Measurements from ENCODE around the gene PRC1.

The PRC1 gene

GRCh38 chr15:90932660-90932991, 61.7 kb downstream of the PRC1 start:
- Histone ChIP-seq H3K36me3 (ENCODE audit: low read length) (0 out of 2 replicates have a peak, but pooled peaks cover 2% of the 10 kb centered on the region), H3K27me3 (ENCODE audit: low read length) (no peaks in the 10 kb centered on the region), H3K9me3 (ENCODE audit: insufficient read depth, low read length) (no peaks in the 10 kb centered on the region), H3K4me3 (ENCODE audit: insufficient read depth, low read length, poor library complexity, severe bottlenecking) (peak overlapping the region; percentile 70), H3K27ac (ENCODE audit: low read depth, low read length) (no peak overlapping the region; the same call in 1 of the 2 replicates), H3K79me2 (ENCODE audit: insufficient read depth, low read length) (peaks cover 17% of the 10 kb centered on the region), H4K20me1 (ENCODE audit: low read depth, low read length) (no peaks in the 10 kb centered on the region), H3K9me2 (replicated peaks; ENCODE audit: insufficient read depth, low read length) (no peaks in the 10 kb centered on the region), H3K9ac (ENCODE audit: low read length) (peak overlapping the region; percentile 75), H3K4me2 (ENCODE audit: low read depth, low read length, poor library complexity, severe bottlenecking) (peak overlapping the region; percentile 28), H2AFZ (ENCODE audit: low read depth, low read length, severe bottlenecking) (peak overlapping the region; percentile 75), H3F3A (ENCODE audit: insufficient read depth) (peaks cover 20% of the 10 kb centered on the region)
- TF ChIP-seq CTCF (IDR thresholded peaks at IDR 0.05; ENCODE audit: insufficient read depth, low read length, poor library complexity, severe bottlenecking) (no peak), EZH2phosphoT487 (conservative IDR thresholded peaks at IDR 0.05; ENCODE audit: low read length) (no peak)

GRCh38 chr15:90931828-90932659, 62.3 kb downstream of the PRC1 start, which contains the start of gene HDDC3:
Gene HDDC3, minus strand, starts transcription at chr15:90932549. Its CDS starts 9 bp downstream, at chr15:90932540.
- no peaks in the 10 kb centered on the region for H3K9me2 ChIP-seq (replicated peaks; ENCODE audit: insufficient read depth, low read length)
- no peaks in the 10 kb centered on the region for H4K20me1 ChIP-seq (ENCODE audit: low read depth, low read length)
- H3K27ac ChIP-seq (ENCODE audit: low read depth, low read length), result peak within 1 kb of the TSS; percentile 85
- peak within 1 kb of the TSS; percentile 75 for H3K9ac ChIP-seq (ENCODE audit: low read length)
- H3K27me3 ChIP-seq (ENCODE audit: low read length), result no peaks in the 10 kb centered on the region
- peaks cover 20% of the 10 kb centered on the region for H3F3A ChIP-seq (ENCODE audit: insufficient read depth)
- H2AFZ ChIP-seq (ENCODE audit: low read depth, low read length, severe bottlenecking), result peak within 1 kb of the TSS; percentile 75
- H3K9me3 ChIP-seq (ENCODE audit: insufficient read depth, low read length), result no peaks in the 10 kb centered on the region
- H3K4me2 ChIP-seq (ENCODE audit: low read depth, low read length, poor library complexity, severe bottlenecking), result peak within 1 kb of the TSS; percentile 75
- peak within 1 kb of the TSS; percentile 70 for H3K4me3 ChIP-seq (ENCODE audit: insufficient read depth, low read length, poor library complexity, severe bottlenecking)
- no peak for TF ChIP-seq EZH2phosphoT487 (conservative IDR thresholded peaks at IDR 0.05; ENCODE audit: low read length)
- TF ChIP-seq CTCF (IDR thresholded peaks at IDR 0.05; ENCODE audit: insufficient read depth, low read length, poor library complexity, severe bottlenecking), result peak; percentile 80
- H3K36me3 ChIP-seq (ENCODE audit: low read length), result 0 out of 2 replicates have a peak, but pooled peaks cover 2% of the 10 kb centered on the region
- H3K79me2 ChIP-seq (ENCODE audit: insufficient read depth, low read length), result peaks cover 17% of the 10 kb centered on the region

GRCh38 chr15:90931575-90931827, 62.8 kb downstream of the PRC1 start:
- H3K4me2 ChIP-seq (ENCODE audit: low read depth, low read length, poor library complexity, severe bottlenecking), result peak overlapping the region; percentile 75
- peak overlapping the region; percentile 85 for H3K27ac ChIP-seq (ENCODE audit: low read depth, low read length)
- no peaks in the 10 kb centered on the region for H3K27me3 ChIP-seq (ENCODE audit: low read length)
- H3K79me2 ChIP-seq (ENCODE audit: insufficient read depth, low read length), result peaks cover 13% of the 10 kb centered on the region
- no peak for TF ChIP-seq CTCF (IDR thresholded peaks at IDR 0.05; ENCODE audit: insufficient read depth, low read length, poor library complexity, severe bottlenecking)
- TF ChIP-seq EZH2phosphoT487 (conservative IDR thresholded peaks at IDR 0.05; ENCODE audit: low read length), result no peak
- no peak overlapping the region for H2AFZ ChIP-seq (ENCODE audit: low read depth, low read length, severe bottlenecking)
- H3F3A ChIP-seq (ENCODE audit: insufficient read depth), result peaks cover 20% of the 10 kb centered on the region
- H3K9me3 ChIP-seq (ENCODE audit: insufficient read depth, low read length), result no peaks in the 10 kb centered on the region
- H3K9me2 ChIP-seq (replicated peaks; ENCODE audit: insufficient read depth, low read length), result no peaks in the 10 kb centered on the region
- H4K20me1 ChIP-seq (ENCODE audit: low read depth, low read length), result no peaks in the 10 kb centered on the region
- H3K9ac ChIP-seq (ENCODE audit: low read length), result peak overlapping the region; percentile 75
- H3K4me3 ChIP-seq (ENCODE audit: insufficient read depth, low read length, poor library complexity, severe bottlenecking), result peak overlapping the region; percentile 70
- H3K36me3 ChIP-seq (ENCODE audit: low read length), result no peaks in the 10 kb centered on the region

Data from SU-DHL-6 (cell line).